ENCODE data around the gene SLC16A10.
"Not testable (repeated sequence)": the region's sequence is repeated elsewhere in the genome, so short reads cannot be mapped to it uniquely, and the experiment has no call there.

Gene SLC16A10

DNA sequence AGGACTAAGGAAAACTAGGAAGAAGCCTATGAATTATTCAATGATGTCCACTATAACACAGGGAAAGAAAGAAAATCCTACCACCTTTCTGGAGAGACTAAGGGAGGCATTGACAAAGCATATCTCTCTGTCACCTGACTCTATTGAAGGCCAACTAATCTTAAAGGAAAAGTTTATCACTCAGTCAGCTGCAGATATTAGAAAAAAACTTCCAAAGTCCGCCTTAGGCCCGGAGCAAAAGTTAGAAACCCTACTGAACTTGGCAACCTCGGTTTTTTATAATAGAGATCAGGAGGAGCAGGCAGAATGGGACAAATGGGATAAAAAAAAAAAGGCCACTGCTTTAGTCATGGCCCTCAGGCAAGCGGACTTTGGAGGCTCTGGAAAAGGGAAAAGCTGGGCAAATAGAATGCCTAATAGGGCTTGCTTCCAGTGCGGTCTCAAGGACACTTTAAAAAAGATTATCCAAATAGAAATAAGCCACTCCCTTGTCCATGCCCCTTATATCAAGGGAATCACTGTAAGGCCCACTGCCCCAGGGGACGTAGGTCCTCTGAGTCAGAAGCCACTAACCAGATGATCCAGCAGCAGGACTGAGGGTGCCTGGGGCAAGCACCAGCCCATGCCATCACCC, 47.0 kb downstream of the SLC16A10 start:
- not testable (repeated sequence) for DNase-seq

DNA sequence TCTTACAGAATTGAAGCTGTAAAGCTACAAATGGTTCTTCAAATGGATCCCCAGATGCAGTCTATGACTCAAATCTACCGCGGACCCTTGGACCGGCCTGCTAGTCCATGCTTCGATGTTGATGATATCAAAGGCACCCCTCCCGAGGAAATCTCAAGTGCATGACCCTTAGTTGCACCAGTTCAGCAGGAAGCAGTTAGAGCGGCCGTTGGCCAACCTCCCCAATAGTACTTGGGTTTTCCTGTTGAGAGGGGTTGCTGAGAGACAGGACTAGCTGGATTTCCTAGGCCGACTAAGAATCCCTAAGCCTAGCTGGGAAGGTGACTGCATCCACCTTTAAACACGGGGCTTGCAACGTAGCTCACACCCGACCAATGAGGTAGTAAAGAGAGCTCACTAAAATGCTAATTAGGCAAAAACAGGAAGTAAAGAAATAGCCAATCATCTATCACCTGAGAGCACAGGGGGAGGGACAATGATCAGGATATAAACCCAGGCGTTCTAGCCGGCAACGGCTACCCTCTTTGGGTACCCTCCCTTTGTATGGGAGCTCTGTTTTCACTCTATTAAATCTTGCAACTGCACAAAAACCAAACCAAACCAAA, 50.3 kb downstream of the SLC16A10 start:
- not testable (repeated sequence) for DNase-seq

GRCh38 chr6:111147440-111147839, 60.1 kb downstream of the SLC16A10 start:
- DNase-seq, result no peak

GRCh38 chr6:111148110-111148509, 60.8 kb downstream of the SLC16A10 start:
- no peak for DNase-seq

GRCh38 chr6:111150577-111150976, 63.3 kb downstream of the SLC16A10 start:
- no peak for DNase-seq

DNA sequence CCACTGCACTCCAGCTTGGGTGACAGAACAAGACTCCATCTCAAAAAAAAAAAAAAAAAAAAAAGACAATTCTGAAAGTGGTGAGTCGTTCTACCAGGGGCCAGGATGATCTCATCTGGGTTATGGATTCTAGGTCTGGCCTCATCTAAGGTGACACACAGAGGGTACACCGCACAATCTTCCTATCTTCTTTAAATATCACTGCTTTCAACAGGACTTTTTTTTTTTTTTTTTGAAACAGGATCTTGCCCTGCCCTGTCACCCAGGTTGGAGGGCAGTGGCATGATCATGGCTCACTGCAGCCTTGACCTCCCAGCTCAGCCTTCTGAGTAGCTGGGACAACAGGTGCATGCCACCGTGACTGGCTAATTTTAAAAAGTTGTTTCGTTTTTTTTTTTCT, 67.7 kb downstream of the SLC16A10 start:
- no peak for DNase-seq

- DNase-seq, result no peak
These were observed 70.1 kb downstream of the SLC16A10 start for GRCh38 chr6:111157412-111157811.

DNA sequence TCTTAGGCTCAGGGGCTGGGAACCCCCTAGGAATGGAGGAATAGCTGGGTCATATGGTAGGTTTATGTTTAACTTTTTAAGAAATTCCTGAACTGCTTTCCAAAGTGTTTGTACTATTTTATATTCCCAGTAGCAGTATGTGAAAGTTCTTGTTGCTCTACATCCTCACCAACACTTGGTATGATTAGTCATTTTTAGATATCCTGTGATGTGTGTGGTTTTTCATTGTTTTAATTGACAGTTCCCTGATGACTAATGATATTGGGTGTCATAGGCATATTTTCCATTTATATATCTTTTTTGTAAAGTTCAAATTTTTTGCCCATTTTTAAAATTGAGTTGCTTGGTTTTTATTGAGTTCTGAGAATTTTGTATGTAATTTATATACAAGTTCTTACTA, 72.3 kb downstream of the SLC16A10 start:
- DNase-seq, result no peak

DNA sequence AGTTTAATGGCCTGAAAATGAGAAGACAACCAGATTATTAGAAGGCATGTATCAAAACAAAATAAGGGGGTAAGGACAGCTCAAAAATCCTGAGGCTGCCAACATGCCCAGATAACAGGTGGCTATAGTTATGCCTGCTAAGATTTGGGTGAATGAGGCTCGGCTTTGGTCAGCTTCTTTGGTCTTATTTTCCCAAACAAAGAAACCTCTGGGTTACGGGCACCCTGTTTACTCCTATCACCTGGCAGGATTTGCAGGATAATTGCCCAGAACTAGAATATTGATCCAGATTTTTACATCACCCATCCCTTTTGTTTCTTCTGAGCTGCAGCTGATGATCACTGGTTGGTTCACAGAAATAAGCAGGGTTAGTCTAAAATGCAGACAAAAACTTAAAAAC, 74.3 kb downstream of the SLC16A10 start:
- DNase-seq, result no peak

DNA sequence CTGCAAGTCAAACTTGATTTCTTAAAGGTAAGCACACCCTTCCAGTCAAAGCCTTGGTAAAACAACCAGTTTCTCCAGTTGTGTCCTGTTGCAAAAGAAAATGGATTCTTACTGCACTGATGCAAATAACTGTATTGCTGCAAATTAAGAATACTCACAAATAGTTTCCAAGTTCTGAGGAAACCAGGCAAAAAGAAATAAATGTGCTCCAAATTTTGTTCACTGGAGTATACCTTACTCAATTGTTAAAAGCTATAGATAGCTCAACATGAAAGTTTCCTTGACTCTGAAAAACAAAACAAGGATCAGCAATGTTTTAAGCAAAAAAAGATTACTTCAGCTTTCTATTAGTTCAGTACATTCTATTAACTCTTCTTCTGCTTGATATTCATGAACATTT, 75.2 kb downstream of the SLC16A10 start:
- DNase-seq, result no peak

DNA sequence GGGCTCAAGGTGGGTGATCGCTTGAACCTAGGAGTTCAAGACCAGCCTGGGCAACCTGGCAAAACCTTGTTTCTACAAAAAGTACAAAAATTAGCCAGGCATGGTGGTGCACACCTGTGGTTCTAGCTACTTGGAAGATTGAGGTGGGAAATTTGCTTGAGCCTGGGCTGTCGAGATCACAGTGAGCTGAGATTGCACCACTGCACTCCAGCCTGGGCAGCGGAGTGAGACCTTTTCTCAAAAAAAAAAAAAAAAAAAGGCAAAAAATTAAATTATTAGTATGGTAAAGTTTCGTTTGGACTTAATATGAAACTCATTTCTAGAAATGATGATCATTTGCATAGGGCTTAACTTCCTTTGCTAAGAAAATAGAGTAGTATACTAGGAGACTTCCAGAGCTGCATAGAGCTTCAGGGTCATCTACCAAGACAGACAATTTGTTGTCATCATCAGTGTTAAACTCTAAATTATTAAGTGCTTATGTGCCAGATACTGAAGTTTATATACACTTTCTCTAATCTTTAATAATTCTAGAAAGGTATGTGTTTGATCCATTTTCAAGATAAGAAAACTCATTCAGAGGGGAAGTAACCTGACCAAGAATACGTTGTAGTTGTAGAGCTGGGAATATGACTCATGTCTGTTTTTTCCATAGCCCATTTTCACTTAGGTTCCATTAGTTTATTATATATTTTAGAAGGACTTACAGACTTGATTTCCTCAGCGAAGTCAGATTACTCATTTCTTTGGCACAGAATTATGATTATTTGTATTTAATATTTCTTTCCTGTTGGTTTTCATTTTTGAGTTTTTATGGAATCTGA, 84.5 kb downstream of the SLC16A10 start:
- no peak for DNase-seq

GRCh38 chr6:111172563-111172962, 85.3 kb downstream of the SLC16A10 start:
- DNase-seq, result no peak

DNA sequence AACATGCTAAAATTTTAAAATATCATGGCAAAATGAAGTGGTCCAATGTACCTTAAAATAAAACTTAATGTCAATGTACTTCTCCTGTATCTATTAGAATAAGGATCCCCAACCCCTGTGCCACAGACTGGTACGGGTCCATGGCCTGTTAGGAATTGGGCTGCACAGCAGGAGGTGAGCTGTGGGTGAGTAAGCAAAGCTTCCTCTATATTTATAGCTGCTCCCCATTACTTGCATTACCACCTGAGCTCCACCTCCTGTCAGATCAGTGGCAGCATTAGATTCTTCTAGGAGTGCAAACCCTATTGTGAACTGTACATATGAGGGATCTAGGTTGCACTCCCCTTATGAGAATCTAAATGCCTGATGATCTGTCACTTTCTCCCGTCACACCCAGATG, 86.0 kb downstream of the SLC16A10 start:
- no peak for DNase-seq

- DNase-seq, result no peak
These were observed 86.6 kb downstream of the SLC16A10 start for GRCh38 chr6:111173946-111174345.

DNA sequence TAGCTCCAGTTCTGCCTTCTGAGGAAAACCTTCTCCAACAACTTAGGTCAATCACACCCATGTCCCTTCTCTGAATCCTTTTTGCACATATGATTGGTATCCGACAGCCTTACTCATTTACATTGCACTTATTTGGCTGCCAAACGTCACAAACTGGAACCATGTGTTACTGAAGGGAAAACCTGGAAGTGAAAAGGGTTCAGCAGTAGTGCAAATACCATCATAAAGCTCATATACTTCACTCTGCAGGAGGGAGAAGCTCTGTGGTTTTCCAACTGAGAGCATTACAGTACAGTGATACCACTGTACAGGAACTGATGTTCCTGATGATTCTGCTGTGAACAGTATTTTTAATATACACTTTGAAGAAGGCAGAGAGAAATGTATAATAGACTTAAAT, 87.8 kb downstream of the SLC16A10 start:
- no peak for DNase-seq

DNA sequence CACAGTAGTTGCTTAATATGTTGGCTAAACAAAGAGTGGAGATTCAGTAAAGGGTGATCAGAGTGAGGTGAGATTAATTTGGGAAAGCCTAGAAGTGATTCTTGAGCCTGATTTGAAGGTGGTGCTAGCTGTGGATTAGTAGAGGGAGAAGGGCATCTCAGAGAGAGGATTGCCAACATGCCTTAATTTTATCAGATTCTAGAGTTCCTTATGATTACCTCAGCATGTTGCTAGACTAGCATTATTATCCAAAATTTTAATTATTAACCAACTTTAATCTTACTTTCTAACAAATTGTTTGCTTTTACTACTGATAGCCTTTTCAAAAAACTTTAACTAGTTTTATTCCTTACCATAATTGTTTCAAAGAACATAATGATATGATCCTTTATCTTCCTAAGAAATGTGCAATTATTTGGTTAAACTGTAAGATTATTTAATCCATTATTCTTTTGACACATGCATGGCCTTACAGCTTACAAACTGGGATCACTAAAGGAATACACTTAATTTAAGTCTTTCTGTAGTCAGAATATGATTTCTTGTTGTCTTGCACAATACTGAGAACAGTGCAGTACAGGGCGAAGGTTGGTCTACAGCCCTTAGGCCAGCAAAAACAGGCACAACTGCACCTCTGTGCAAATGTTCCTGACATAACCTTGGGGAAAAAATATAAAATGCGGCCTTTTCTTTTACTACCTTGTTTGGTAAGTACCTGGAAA, 88.9 kb downstream of the SLC16A10 start:
- DNase-seq, result no peak

DNA sequence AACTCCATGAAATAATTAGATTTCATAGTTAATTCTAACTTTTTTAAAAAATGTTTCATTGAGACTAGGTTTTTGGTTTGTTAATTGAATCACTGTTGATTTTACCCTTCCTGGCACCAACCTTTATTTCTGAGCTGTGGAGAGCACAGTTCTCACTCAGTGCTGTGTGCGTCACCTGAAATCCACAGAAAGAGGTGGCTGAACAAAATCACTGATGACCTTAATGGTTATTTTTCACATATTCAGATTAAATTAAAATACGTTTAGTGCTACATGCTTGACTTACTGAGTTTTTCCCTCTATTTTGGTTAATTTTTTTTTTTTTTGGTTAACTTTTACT, 89.4 kb downstream of the SLC16A10 start:
- no peak for DNase-seq

GRCh38 chr6:111177131-111177530, 89.8 kb downstream of the SLC16A10 start:
- DNase-seq, result no peak

- DNase-seq, result no peak
These were observed 96.6 kb downstream of the SLC16A10 start for GRCh38 chr6:111183702-111184517.

- no peak for DNase-seq
These were observed 97.7 kb downstream of the SLC16A10 start for GRCh38 chr6:111184827-111185532.

DNA sequence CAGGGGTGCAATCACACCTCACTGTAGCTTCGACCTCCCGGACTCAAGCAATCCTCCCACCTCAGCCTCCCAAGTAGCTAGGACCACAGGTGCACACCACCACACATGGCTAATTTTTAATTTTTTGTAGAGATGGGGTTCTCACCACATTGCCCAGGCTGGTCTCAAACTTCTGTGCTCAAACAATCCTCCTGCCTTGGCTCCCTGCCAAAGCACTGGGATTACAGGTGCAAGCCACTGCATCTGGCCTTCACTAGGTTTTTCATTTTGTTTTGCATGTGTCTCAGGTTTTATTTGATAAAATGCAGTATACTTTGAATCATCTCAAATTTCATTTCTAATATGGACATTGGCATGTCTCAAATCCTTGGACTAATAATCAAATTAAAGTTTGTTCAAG, 98.7 kb downstream of the SLC16A10 start:
- DNase-seq, result no peak

DNA sequence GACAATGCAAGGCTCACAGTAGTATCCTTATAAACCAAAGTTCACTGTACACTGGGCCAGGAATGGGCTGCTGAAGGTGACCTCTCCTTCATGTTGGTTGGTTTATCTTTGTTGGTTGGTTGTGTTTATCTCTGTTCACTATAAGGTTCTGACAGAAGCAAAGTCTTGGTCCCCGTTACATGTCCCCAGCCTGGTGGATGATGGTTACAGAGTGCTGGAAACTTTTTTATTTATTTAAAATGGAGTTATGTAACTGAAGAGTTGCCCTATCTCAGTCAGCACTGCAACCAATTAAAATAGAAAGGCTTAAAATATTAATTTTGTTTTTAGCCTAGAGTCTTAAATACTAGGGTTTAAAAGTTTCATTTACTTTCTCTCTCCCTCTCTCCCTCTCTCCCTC, 100.6 kb downstream of the SLC16A10 start:
- DNase-seq, result no peak

All from activated CD4-positive, alpha-beta T cell treated with anti-CD3 and anti-CD28 coated beads for 1 hour (primary cell).